ENCODE results near the gene ZNG1C. TPM values are rescaled to one million over a fixed set of nuclear protein-coding genes. Genes with fewer than 3 reads are reported as not detected.
"Not testable (repeated sequence)": the region's sequence is repeated elsewhere in the genome, so short reads cannot be mapped to it uniquely, and the experiment has no call there.

ZNG1C gene
- 22.7 TPM for polyA plus RNA-seq (ENCODE audit: insufficient read length)

GRCh38 chr9:68241683-68242082 lies at the start of gene ZNG1C:
TSS of gene ZNG1C (plus strand) at chr9:68241983. CDS start at chr9:68242032, 49 bp downstream.
- DNase-seq (ENCODE audit: low read depth) = not testable (repeated sequence)

GRCh38 chr9:68242437-68242836 lies 654 bp downstream of the ZNG1C start:
- not testable (repeated sequence) for DNase-seq (ENCODE audit: low read depth)

- not testable (repeated sequence) for DNase-seq (ENCODE audit: low read depth)
Observed at GRCh38 chr9:68281041-68281440, 39.3 kb downstream of the ZNG1C start.

GRCh38 chr9:68302567-68302966 lies 60.8 kb downstream of the ZNG1C start, which contains the start of gene FOXD4L3:
TSS of gene FOXD4L3 (plus strand) at chr9:68302867. CDS start at chr9:68302952, 85 bp downstream.
- not testable (repeated sequence) for DNase-seq (ENCODE audit: low read depth)

GRCh38 chr9:68303771-68304170 lies 62.0 kb downstream of the ZNG1C start:
- not testable (repeated sequence) for DNase-seq (ENCODE audit: low read depth)

GRCh38 chr9:68304212-68304611 lies 62.4 kb downstream of the ZNG1C start:
- DNase-seq (ENCODE audit: low read depth) = not testable (repeated sequence)

GRCh38 chr9:68304777-68305176 lies 63.0 kb downstream of the ZNG1C start:
- not testable (repeated sequence) for DNase-seq (ENCODE audit: low read depth)

GRCh38 chr9:68305680-68306285 lies 64.0 kb downstream of the ZNG1C start:
- DNase-seq (ENCODE audit: low read depth) = not testable (repeated sequence)

GRCh38 chr9:68306391-68306964 lies 64.7 kb downstream of the ZNG1C start:
- not testable (repeated sequence) for DNase-seq (ENCODE audit: low read depth)

- DNase-seq (ENCODE audit: low read depth) = not testable (repeated sequence)
Observed at GRCh38 chr9:68307127-68307526, 65.3 kb downstream of the ZNG1C start.

GRCh38 chr9:68307654-68308053 lies 65.9 kb downstream of the ZNG1C start:
- DNase-seq (ENCODE audit: low read depth) = not testable (repeated sequence)

GRCh38 chr9:68311208-68311607 lies 69.4 kb downstream of the ZNG1C start:
- DNase-seq (ENCODE audit: low read depth) = not testable (repeated sequence)

- DNase-seq (ENCODE audit: low read depth) = not testable (repeated sequence)
Observed at GRCh38 chr9:68318209-68318608, 76.4 kb downstream of the ZNG1C start.

GRCh38 chr9:68323749-68324148 lies 82.0 kb downstream of the ZNG1C start:
- not testable (repeated sequence) for DNase-seq (ENCODE audit: low read depth)

- DNase-seq (ENCODE audit: low read depth) = not testable (repeated sequence)
Observed at GRCh38 chr9:68324518-68324917, 82.7 kb downstream of the ZNG1C start.

GRCh38 chr9:68329106-68329505 lies 87.3 kb downstream of the ZNG1C start:
- DNase-seq (ENCODE audit: low read depth) = not testable (repeated sequence)

- DNase-seq (ENCODE audit: low read depth) = not testable (repeated sequence)
Observed at GRCh38 chr9:68330531-68331173, 88.9 kb downstream of the ZNG1C start.

GRCh38 chr9:68332122-68332521 lies 90.3 kb downstream of the ZNG1C start:
- not testable (repeated sequence) for DNase-seq (ENCODE audit: low read depth)

- DNase-seq (ENCODE audit: low read depth) = not testable (repeated sequence)
Observed at GRCh38 chr9:68335935-68336334, 94.2 kb downstream of the ZNG1C start.

- DNase-seq (ENCODE audit: low read depth) = not testable (repeated sequence)
Observed at GRCh38 chr9:68336639-68337339, 95.0 kb downstream of the ZNG1C start.

- DNase-seq (ENCODE audit: low read depth) = not testable (repeated sequence)
Observed at GRCh38 chr9:68338000-68338399, 96.2 kb downstream of the ZNG1C start.
